ENCODE results near the gene PLA2G2C.

The PLA2G2C gene

DNA sequence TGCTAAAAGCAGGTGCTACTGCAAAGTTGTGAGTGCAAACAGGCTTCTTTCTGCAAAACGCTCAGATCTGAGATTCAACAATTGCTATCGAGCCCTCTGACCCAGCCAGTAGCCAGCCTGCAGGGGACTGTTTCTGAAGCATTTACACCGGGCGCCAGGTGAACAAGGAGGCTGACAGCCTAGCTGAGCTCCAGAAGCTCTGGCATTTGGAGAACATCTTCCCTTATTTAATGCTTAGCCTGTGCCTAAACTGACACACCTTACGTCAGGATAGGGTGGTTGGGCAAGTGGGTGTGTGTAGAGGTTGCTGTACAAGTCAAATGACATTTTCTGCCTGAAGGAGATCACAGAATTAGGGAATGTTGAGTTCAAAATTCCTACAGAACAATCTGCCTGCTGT lies 15.8 kb upstream of the PLA2G2C start:
- H3K27ac ChIP-seq: no peak overlapping the region

DNA sequence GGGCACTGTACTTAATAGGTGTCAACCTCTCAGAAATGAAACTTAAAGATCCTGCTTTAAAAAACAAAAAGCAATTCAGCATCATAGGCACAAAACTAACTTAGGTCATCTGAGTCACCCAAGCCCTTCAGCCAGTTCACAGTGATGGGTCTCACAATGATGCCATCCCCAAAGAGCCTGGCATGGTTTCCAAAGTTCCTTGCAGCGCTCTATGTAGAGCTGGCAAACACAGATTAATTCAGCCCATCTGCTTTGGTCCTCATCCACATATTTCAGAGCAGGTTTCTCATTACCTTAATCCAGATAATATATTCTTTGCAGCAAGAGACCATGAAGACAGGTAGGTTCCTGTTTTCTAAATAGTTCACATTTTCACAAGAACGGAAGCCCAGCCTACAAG lies 14.6 kb upstream of the PLA2G2C start:
- H3K27ac ChIP-seq: no peak overlapping the region
- TF ChIP-seq, protein P1, sequence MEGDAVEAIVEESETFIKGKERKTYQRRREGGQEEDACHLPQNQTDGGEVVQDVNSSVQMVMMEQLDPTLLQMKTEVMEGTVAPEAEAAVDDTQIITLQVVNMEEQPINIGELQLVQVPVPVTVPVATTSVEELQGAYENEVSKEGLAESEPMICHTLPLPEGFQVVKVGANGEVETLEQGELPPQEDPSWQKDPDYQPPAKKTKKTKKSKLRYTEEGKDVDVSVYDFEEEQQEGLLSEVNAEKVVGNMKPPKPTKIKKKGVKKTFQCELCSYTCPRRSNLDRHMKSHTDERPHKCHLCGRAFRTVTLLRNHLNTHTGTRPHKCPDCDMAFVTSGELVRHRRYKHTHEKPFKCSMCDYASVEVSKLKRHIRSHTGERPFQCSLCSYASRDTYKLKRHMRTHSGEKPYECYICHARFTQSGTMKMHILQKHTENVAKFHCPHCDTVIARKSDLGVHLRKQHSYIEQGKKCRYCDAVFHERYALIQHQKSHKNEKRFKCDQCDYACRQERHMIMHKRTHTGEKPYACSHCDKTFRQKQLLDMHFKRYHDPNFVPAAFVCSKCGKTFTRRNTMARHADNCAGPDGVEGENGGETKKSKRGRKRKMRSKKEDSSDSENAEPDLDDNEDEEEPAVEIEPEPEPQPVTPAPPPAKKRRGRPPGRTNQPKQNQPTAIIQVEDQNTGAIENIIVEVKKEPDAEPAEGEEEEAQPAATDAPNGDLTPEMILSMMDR (IDR thresholded peaks at IDR 0.05): no peak
- TF ChIP-seq ZFX (IDR thresholded peaks at IDR 0.05; ENCODE audit: borderline replicate concordance): no peak

More for the DNA sequence above, 15.8 kb upstream of the PLA2G2C start:
- TF ChIP-seq ZFX (IDR thresholded peaks at IDR 0.05; ENCODE audit: borderline replicate concordance): no peak
- TF ChIP-seq, protein P1 (IDR thresholded peaks at IDR 0.05): no peak

DNA sequence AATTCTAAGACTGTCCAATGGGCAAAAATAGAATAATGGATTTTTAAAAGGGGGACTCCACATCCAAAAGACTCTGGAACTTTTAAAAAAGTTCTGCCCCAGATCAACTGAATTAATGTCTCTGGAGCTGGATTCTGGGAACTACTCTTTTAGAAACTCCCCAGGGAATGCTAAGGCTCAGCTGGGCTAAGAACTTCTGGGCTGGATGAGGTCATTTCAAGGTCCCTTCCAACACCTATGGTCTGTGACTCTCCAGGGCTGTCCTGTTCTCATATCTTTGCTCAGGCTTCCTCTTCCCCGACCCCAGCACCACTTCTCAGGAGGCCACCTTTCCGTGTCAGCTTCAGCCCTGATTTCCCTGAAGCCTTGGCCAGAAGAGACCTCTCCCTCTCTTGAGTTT lies 13.5 kb upstream of the PLA2G2C start:
- TF ChIP-seq, protein P1 (IDR thresholded peaks at IDR 0.05): no peak
- no peak for TF ChIP-seq ZFX (IDR thresholded peaks at IDR 0.05; ENCODE audit: borderline replicate concordance)
- H3K27ac ChIP-seq: no peak overlapping the region

DNA sequence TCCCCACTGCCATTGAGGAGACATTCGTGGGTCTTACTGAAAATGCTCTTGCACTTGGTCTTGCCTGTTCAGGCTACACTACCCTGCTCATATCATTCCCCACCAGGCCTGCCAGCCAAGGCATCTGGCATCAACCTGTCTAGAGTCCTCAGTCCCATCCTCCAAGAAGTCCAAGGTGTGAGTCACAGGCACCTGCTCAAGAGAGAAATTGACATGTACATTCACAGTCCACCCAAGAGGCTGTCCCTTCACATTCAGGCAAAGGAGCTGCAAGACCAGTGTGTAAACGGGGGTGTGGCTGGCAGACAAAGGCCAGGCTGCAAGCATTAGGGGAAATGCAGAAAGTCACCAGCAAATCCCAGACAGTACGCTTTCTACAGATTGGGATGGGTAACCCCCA lies 13.1 kb upstream of the PLA2G2C start:
- TF ChIP-seq ZFX (IDR thresholded peaks at IDR 0.05; ENCODE audit: borderline replicate concordance): no peak
- TF ChIP-seq, protein P1 (IDR thresholded peaks at IDR 0.05): no peak
- H3K27ac ChIP-seq: no peak overlapping the region

DNA sequence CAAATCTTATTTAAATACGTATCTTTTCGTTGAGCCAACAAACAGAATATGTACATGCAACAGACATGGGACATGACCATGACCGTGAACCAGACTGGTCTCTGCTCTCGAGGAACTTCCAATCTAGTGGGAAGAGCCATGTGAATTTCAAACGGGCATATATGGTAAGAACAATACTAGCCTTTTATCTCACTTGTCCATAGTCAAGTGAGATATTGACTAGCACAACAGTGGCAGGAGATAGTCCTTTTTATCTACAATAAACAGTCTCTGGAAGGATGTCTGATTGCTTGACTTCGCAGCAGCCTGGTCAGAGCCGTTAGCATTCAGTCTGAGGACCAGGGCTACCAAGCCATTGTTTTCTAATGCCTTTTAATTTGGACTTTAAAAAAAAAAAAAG lies 12.6 kb upstream of the PLA2G2C start:
- no peak for TF ChIP-seq ZFX (IDR thresholded peaks at IDR 0.05; ENCODE audit: borderline replicate concordance)
- TF ChIP-seq, protein P1 (IDR thresholded peaks at IDR 0.05): no peak
- H3K27ac ChIP-seq: no peak overlapping the region

DNA sequence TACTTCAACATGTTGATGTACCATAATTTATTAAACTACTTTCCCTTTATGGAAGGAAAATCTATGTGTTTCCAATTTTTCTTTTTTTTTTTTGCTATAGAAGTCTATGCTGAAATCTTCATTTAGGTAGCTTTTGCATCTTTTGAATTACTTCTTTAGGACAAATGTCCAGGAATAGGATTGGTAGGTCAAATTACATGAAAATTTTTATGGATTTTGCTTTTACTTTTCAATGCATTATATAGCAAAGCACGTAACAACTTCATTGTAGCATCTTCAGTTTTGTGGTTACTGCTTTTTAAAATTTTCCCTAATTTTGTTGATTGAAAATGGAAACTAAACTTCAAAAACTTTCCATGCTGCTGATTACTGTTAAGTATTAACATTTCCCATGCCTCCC lies 12.0 kb upstream of the PLA2G2C start:
- TF ChIP-seq, protein P1 (IDR thresholded peaks at IDR 0.05): no peak
- no peak for TF ChIP-seq ZFX (IDR thresholded peaks at IDR 0.05; ENCODE audit: borderline replicate concordance)
- H3K27ac ChIP-seq: no peak overlapping the region

DNA sequence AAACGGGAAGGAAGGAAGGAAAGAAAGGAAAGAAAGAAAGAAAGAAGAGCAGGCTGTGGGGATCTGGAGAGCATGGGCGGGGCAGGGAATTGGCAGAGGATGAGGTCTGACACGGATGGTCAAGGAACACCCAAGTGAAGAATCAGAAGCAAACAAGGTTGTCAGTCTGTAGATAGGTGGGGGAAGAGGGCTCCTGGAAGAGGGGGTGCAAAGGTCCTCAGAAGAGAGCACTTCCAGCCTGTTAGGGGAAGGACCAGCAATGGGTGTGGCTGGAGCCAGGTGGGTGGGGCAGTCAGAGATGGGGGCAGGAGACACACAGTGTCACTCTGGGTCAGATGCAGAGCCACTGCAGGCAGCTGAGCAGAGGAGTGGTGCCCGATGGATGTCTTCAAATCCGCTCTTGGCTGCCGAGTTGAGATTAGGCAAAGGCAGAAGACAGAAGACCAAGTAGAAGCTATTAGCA lies 11.0 kb upstream of the PLA2G2C start:
- no peak for TF ChIP-seq ZFX (IDR thresholded peaks at IDR 0.05; ENCODE audit: borderline replicate concordance)
- TF ChIP-seq, protein P1 (IDR thresholded peaks at IDR 0.05): no peak
- H3K27ac ChIP-seq: no peak overlapping the region
